Measurements from ENCODE around the gene CCL19.

CCL19 gene

DNA sequence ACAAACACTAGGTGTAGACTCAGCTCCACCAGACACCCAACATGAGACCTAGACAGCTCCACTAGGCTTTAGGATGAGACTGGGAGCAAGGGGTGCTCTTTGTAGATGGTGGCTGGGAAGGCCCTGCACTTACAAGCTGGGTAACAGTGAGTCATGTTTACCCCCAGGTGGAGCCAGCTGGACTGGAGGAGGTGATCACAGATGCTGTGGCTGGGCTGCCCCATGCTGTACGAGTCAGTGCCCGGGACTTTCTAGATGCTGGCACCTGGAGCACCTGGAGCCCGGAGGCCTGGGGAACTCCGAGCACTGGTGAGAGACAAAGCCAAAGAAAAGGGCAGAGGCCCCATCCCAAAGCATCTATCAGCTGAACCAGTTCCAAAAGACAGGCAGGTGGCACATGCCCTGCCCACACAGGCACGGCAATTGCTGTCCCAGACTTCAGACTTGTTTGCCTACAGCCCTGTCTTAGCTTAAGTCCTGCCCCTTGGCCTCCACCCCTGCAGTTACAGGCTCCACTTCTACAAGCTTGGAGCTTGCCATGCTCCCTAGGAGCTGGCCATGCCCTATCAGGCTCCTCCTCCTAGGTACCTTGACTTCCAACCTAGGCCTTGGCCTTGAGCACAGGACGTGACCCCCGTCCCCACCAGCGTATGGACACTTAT, 31.4 kb downstream of the CCL19 start:
- peak; percentile 5 for DNase-seq

GRCh38 chr9:34658461-34658860, 32.6 kb downstream of the CCL19 start:
- DNase-seq: no peak

DNA sequence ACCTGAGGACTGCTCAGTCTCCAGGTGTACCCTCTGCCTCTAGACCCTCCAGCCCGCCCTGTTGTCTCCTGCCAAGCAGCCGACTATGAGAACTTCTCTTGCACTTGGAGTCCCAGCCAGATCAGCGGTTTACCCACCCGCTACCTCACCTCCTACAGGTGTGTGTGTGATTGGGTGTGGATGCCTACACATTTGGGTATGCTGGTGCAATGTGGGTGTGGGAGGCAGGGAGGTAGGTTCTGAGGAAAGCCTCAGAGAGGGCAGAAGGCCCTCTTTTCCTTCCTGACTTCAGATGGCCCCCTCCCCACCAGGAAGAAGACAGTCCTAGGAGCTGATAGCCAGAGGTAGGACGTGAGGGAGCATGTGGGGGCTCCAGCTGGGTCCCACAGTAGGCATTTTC, 34.1 kb downstream of the CCL19 start:
- no peak for DNase-seq

- DNase-seq: no peak
Measured at GRCh38 chr9:34655394-34655793, 35.7 kb downstream of the CCL19 start.

DNA sequence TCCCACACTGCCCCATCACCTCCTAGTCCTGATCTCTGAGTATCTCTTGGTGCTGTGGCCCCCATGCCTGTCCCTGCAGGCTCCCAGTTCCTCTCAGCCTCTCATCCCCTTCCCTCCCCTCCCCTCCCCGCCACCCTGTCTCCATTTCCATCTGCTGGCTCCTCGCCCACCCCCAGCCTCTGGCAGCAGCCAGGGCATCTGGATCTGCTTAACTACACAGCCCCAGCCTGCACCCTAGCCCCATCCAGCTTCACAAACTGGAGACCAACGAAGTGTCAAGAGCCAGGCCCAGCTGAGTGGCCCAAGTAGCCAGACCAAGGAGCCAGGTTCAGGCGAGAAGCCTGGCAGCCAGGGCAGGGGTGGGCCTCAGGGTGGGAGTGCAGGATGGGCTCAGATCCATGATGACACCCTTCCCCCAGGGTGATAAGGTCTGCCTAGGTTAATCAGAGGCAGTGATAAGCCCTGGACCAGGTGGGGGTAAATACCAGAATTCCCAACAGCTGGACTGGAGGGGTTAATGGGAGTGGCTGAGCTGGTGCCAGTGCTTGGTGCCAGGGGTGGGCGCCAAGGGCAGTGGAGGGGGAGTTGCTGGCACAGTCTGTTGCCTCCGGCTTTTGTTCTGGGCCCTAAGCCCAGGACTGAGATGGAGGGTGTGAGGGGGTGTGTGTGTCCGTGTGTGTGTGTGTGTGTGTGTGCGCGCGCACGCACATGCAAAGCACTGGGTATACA, 36.6 kb downstream of the CCL19 start:
- no peak for DNase-seq

DNA sequence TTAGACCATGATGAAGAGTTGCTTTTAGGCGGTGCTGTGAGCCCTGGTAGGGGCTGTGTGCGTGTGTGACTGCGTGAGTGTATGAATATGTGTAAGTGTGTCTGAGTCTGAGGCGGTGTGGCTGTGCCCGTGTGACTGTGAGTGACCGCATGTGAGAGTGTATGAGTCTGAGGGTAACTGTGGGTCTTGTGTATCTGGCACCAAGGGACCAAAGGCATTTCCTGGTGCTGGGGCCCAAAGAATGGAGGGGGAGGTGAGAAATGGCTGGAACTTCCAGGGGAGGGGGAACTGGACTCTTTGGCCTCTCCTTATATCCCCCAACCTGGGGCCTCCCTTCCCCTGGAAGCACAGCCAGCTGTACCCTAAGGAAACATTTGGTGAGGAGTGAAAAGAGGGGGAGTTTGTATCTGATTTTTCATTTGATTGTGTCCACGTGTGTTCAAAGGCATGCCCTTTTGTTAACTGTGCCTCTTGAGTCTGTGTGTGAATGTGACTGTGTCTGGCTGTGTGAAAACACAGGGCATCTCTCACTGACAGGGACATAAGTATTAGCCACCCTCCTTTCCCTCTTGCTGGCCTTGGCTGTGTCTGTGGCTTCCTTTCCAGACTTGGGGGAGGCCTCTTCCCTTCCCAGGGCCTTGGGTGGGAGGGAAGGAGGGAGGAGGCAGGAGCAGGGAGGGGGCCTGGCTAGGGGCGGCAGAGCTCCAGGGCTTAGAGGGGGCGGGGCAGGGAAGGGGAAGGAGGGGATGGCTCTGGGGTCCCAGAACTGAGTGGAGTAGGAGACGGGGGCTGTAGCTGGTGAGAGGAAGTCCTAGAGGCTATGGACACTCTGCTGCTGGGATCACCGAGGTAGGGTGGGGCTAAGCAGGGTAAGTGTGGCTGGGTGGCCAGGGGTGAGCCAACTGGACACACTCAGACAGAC, 37.7 kb downstream of the CCL19 start:
- no peak for DNase-seq

DNA sequence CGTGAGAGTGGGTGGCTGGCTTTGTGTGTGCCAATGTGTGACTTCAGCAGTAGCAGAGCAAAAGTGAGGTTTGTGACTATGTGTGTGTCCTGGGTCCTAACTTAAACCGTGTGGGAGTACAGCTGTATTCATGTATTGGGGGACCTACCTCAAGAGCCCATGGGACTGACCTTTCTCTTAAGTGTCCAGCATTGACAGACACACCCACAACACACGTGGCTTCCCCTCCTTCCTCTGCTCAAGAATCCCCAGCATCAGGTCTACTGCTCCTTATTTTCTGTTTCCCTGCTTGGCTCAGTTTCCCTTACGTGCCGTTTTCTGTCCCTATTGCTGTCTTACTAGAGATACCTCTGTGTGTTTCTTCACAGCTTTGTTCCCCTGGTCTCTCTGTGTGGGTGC, 38.5 kb downstream of the CCL19 start:
- no peak for DNase-seq

DNA sequence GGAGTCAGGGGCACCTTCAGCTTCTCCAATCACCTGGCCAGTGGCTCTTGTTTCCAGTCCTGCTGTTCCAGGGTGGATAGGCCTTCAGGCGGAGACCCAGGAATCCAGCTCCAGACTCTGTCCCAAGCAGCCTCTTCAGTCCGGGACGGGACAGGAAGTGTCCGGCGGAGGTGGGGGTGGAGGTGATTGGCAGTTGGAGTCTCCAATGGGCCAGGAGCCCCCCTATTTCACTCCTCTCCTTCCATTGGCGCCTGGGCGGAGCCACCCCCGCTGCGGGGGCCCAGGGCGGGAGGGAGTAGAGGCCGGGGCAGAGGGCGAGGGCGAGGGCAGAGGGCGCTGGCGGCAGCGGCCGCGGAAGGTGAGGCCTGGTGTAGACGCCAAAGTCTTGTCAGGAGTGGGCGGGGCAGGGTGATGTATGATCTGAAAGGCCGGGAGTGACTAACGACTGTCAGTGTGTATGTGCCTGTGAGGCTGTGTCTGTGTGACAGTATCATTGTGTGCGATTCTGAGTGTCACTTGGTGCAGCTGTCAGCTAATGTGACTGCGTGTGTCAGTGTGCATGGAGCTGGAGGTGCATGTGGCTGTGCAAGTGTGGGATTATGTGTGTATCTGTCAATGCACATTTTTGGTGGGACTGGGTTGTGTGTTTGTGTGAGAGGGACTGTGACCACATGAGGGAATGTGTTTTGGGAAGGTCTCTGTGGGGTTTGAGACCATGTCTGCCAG, 39.0 kb downstream of the CCL19 start, which contains the start of gene IL11RA:
IL11RA (plus strand) TSS at position 310 of the 726 bp plus-strand sequence. CDS start 3,033 bp downstream, outside the sequence.
- DNase-seq: peak; percentile 45

DNA sequence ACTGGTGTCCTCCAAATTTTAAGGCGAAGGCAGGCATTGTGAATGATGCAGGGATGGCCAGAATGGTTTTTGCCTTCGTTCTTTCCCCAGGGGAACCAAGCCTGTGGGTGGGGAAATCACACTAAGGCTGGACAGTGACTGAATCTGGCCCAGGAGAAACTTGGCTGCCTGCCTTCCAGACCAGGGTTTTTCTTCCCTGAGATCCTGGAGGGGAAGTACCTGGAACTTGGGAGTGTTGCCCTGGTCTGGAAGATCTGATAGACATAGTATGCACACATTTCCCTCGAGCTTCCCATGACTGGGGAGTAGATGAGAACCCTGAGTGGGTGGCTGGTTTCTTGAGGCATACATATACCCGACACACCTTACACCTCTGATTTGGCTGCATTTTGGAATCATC, 39.8 kb downstream of the CCL19 start:
- DNase-seq: no peak

- no peak for DNase-seq
Measured at GRCh38 chr9:34650816-34651215, 40.3 kb downstream of the CCL19 start.

- DNase-seq: no peak
Measured at GRCh38 chr9:34648673-34649072, 42.4 kb downstream of the CCL19 start.

DNA sequence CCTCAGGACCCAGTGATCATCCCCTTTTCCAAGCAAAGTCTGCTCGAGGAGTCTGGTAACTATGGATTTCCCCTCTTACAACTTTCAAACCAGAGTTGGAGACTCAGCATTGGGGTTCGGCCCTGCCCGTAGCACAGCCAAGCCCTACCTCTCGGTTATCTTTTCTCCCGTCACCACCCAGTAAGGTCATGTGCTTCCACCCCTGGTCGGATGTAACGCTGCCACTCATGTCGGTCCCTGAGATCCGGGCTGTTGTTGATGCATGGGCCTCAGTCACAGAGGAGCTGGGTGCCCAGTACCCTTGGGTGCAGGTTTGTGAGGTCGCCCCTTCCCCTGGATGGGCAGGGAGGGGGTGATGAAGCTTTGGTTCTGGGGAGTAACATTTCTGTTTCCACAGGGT, 43.4 kb downstream of the CCL19 start:
- no peak for DNase-seq

GRCh38 chr9:34647084-34647403, 44.0 kb downstream of the CCL19 start:
- DNase-seq: no peak

- peak; percentile 80 for DNase-seq
Measured at GRCh38 chr9:34646211-34647083, 44.6 kb downstream of the CCL19 start, which contains the start of gene GALT. Gene GALT, plus strand, starts transcription at chr9:34646675. Its CDS starts 30 bp downstream, at chr9:34646705.

GRCh38 chr9:34644766-34645314, 46.2 kb downstream of the CCL19 start:
- DNase-seq: no peak

GRCh38 chr9:34642679-34643078, 48.4 kb downstream of the CCL19 start:
- no peak for DNase-seq

All from DMS153 (cell line).